Naive thymus-derived CD8-positive, alpha-beta T cell (primary cell): ENCODE measurements around the gene TSPAN32. TPM values are rescaled to one million over a fixed set of nuclear protein-coding genes. Genes with fewer than 3 reads are reported as not detected.

Experiments used
- ATAC-seq, 2 donors: fragments of 150-1000 bp; cut with Tn5 transposase in 1 of 2; sonication (Bioruptor Pico), chemical (Tn5 transposase) in 1 of 2; 1 replicate in 1 of 2; 2 replicates in 1 of 2; pipeline ENCODE4 v1.10.0; 2021; ENCODE audit warnings: mild to moderate bottlenecking in 2 of 2, moderate library complexity in 2 of 2
- POLR2A ChIA-PET: fragments of 350-600 bp; sonication (Branson Sonifier 250); formaldehyde crosslinking; loops from one replicate; lab custom pipeline; 2021; ENCODE audit warnings: antibody characterized with exemption; lab: Charles Lee
- DNase-seq, 10 donors: peaks; one replicate each; pipeline versions ENCODE4 v3.0.0 to v3.0.0-alpha.2; 2020 to 2022
- H3K27ac Mint-ChIP-seq, 10 donors: one replicate each; pipeline ENCODE4 v1.8.0; 2020 to 2022; ENCODE audit warnings: mild to moderate bottlenecking in 10 of 10, mixed read lengths in 10 of 10, moderate library complexity in 4 of 10, inconsistent platforms in 1 of 10
- H3K27me3 Mint-ChIP-seq, 5 donors: one replicate each; pipeline ENCODE4 v1.8.0; 2021 to 2022; ENCODE audit warnings: mixed read lengths in 5 of 5
- H3K36me3 Mint-ChIP-seq, 3 donors: one replicate each; pipeline ENCODE4 v1.8.0; 2020 to 2022; ENCODE audit warnings: mixed read lengths in 3 of 3, mild to moderate bottlenecking in 2 of 3, inconsistent platforms in 1 of 3
- H3K4me1 Mint-ChIP-seq, 4 donors: one replicate each; pipeline ENCODE4 v1.8.0; 2021 to 2022; ENCODE audit warnings: mixed read lengths in 4 of 4
- H3K4me3 Mint-ChIP-seq, 10 donors: one replicate each; pipeline ENCODE4 v1.8.0; 2020 to 2022; ENCODE audit warnings: mild to moderate bottlenecking in 10 of 10, mixed read lengths in 10 of 10, moderate library complexity in 6 of 10, inconsistent platforms in 1 of 10
- H3K9me3 Mint-ChIP-seq, 9 donors: one replicate each; pipeline ENCODE4 v1.8.0; 2020 to 2022; ENCODE audit warnings: mixed read lengths in 9 of 9, mild to moderate bottlenecking in 3 of 9, inconsistent platforms in 1 of 9, moderate library complexity in 1 of 9
- polyA plus RNA-seq, 3 donors: library from polyadenylated mRNA; unstranded; fragments of 300-500 nt; fragmentation: Illumina TruSeq; gene quantifications; one replicate each; pipeline ENCODE4 v1.2.3, GENCODE V29; 2021
- total RNA-seq, 8 experiments: library from RNA in 2 of 8; stranded (reverse) in 2 of 8; gene quantifications; one replicate each; pipeline ENCODE4 v1.2.3 and lab custom pipeline; 2021 to 2026

TSPAN32 gene
- total and polyA plus RNA-seq, 5 experiments from 2014 or later = 58.5 to 171 (median 124) TPM

- DNase-seq = no peak
- Mint-ChIP-seq H3K4me3 (no peak overlapping the region), H3K4me1 (peaks cover 10 to 23% (median 17%) of the 10 kb centered on the region in 4 donors), H3K27ac (no peak overlapping the region), H3K27me3 (peaks cover 0 to 2% (median 0%) of the 10 kb centered on the region in 5 donors), H3K36me3 (no peaks in the 10 kb centered on the region), H3K9me3 (no peaks in the 10 kb centered on the region)
- ATAC-seq = no peak
- POLR2A ChIA-PET = no interaction called here
Measured at GRCh38 chr11:2262301-2263070, 39.3 kb upstream of the TSPAN32 start.

- no peaks in the 10 kb centered on the region for H3K9me3 Mint-ChIP-seq
- DNase-seq = no peak
- H3K27me3 Mint-ChIP-seq = peaks cover 0 to 6% (median 0%) of the 10 kb centered on the region in 5 donors
- no peak overlapping the region for H3K4me3 Mint-ChIP-seq
- no peak for ATAC-seq
- POLR2A ChIA-PET = interaction anchor here (1.3 kb wide), 1 partner anchor 36 kb away, joined by 3 read pairs; no protein-coding TSS in a partner anchor
- peaks cover 10 to 28% (median 17%) of the 10 kb centered on the region in 4 donors for H3K4me1 Mint-ChIP-seq
- H3K27ac Mint-ChIP-seq = no peak overlapping the region
- no peaks in the 10 kb centered on the region for H3K36me3 Mint-ChIP-seq
Measured at GRCh38 chr11:2263071-2263565, 38.7 kb upstream of the TSPAN32 start.

GRCh38 chr11:2263724-2264360 is 38.0 kb upstream of the TSPAN32 start:
- H3K27me3 Mint-ChIP-seq = peaks cover 0 to 12% (median 0%) of the 10 kb centered on the region in 5 donors
- DNase-seq = no peak
- H3K27ac Mint-ChIP-seq = no peak overlapping the region
- H3K4me3 Mint-ChIP-seq = no peak overlapping the region
- H3K4me1 Mint-ChIP-seq = peaks cover 12 to 35% (median 20%) of the 10 kb centered on the region in 4 donors
- no peak for ATAC-seq
- POLR2A ChIA-PET = interaction anchor here (1.3 kb wide), 1 partner anchor 35 kb away, joined by 3 read pairs; no protein-coding TSS in a partner anchor
- H3K9me3 Mint-ChIP-seq = no peaks in the 10 kb centered on the region
- no peaks in the 10 kb centered on the region for H3K36me3 Mint-ChIP-seq

- POLR2A ChIA-PET = interaction anchor here (1.0 to 1.3 kb wide), 2 partner anchors 24 to 35 kb away, joined by 3 read pairs; no protein-coding TSS in a partner anchor
- H3K27ac Mint-ChIP-seq = peak overlapping the region in 1 of 10 donors; percentile 14
Measured at GRCh38 chr11:2264366-2265053, 37.3 kb upstream of the TSPAN32 start.

GRCh38 chr11:2265396-2265795 is 36.4 kb upstream of the TSPAN32 start:
- Mint-ChIP-seq H3K4me3 (peak overlapping the region; percentile 40 to 78 (median 69)), H3K9me3 (no peaks in the 10 kb centered on the region), H3K36me3 (no peaks in the 10 kb centered on the region), H3K4me1 (peaks cover 12 to 35% (median 20%) of the 10 kb centered on the region in 4 donors), H3K27ac (peak overlapping the region in 6 of 10 donors; percentile 19 to 84 (median 72)), H3K27me3 (peaks cover 0 to 13% (median under 1%) of the 10 kb centered on the region in 5 donors)
- ATAC-seq (peak in 1 of 2 donors; percentile 13), DNase-seq (peak in 1 of 10 donors; percentile 5)
- POLR2A ChIA-PET = interaction anchor here (0.6 to 1.0 kb wide), 2 partner anchors 23 to 46 kb away, joined by 3 read pairs; no protein-coding TSS in a partner anchor

More at GRCh38 chr11:2264366-2265053, 37.3 kb upstream of the TSPAN32 start:
- no peaks in the 10 kb centered on the region for H3K36me3 Mint-ChIP-seq
- no peaks in the 10 kb centered on the region for H3K9me3 Mint-ChIP-seq
- no peak overlapping the region for H3K4me3 Mint-ChIP-seq
- H3K4me1 Mint-ChIP-seq = peaks cover 12 to 35% (median 20%) of the 10 kb centered on the region in 4 donors
- DNase-seq = no peak
- peaks cover 0 to 12% (median 0%) of the 10 kb centered on the region in 5 donors for H3K27me3 Mint-ChIP-seq
- no peak for ATAC-seq

GRCh38 chr11:2265854-2266585 is 35.8 kb upstream of the TSPAN32 start:
- no peaks in the 10 kb centered on the region for H3K36me3 Mint-ChIP-seq
- H3K4me1 Mint-ChIP-seq = peaks cover 15 to 37% (median 22%) of the 10 kb centered on the region in 4 donors
- POLR2A ChIA-PET = interaction anchor here (1.0 kb wide), 1 partner anchor 23 kb away, joined by 3 read pairs; no protein-coding TSS in a partner anchor
- H3K27ac Mint-ChIP-seq = peak overlapping the region in 6 of 10 donors; percentile 43 to 84 (median 73)
- peak overlapping the region; percentile 40 to 78 (median 69) for H3K4me3 Mint-ChIP-seq
- peaks cover 0 to 16% (median 3%) of the 10 kb centered on the region in 5 donors for H3K27me3 Mint-ChIP-seq
- H3K9me3 Mint-ChIP-seq = no peaks in the 10 kb centered on the region
- peak in 1 of 10 donors; percentile 12 for DNase-seq
- ATAC-seq = no peak

GRCh38 chr11:2266586-2267305 is 35.1 kb upstream of the TSPAN32 start:
- Mint-ChIP-seq H3K27me3 (peaks cover 0 to 19% (median 3%) of the 10 kb centered on the region in 5 donors), H3K36me3 (no peaks in the 10 kb centered on the region), H3K27ac (peak overlapping the region in 2 of 10 donors; percentile 74 to 84), H3K4me3 (peak overlapping the region; percentile 7 to 78 (median 69)), H3K4me1 (peaks cover 15 to 37% (median 23%) of the 10 kb centered on the region in 4 donors), H3K9me3 (no peaks in the 10 kb centered on the region)
- ATAC-seq (no peak), DNase-seq (no peak)
- POLR2A ChIA-PET = interaction anchor here (1.3 kb wide), 1 partner anchor 36 kb away, joined by 7 read pairs; the partner anchor contains the start of genes C11orf21 and TSPAN32

- Mint-ChIP-seq H3K27me3 (peaks cover 0 to 20% (median 3%) of the 10 kb centered on the region in 5 donors), H3K36me3 (no peaks in the 10 kb centered on the region), H3K27ac (no peak overlapping the region), H3K4me3 (peak overlapping the region in 3 of 10 donors; percentile 24 to 64 (median 61)), H3K4me1 (peaks cover 15 to 38% (median 23%) of the 10 kb centered on the region in 4 donors), H3K9me3 (no peaks in the 10 kb centered on the region)
- DNase-seq (no peak), ATAC-seq (no peak)
- POLR2A ChIA-PET = interaction anchor here (0.5 to 1.3 kb wide), 2 partner anchors 35 to 605 kb away, joined by 7 to 8 read pairs; partner anchors contain the start of genes C11orf21 and TSPAN32
Measured at GRCh38 chr11:2267306-2267850, 34.4 kb upstream of the TSPAN32 start.

GRCh38 chr11:2267851-2268728 is 33.7 kb upstream of the TSPAN32 start:
- peak overlapping the region in 2 of 10 donors; percentile 22 to 44 for H3K27ac Mint-ChIP-seq
- H3K27me3 Mint-ChIP-seq = peaks cover 0 to 25% (median 3%) of the 10 kb centered on the region in 5 donors
- H3K9me3 Mint-ChIP-seq = no peaks in the 10 kb centered on the region
- ATAC-seq (no peak), DNase-seq (no peak)
- peaks cover 15 to 41% (median 23%) of the 10 kb centered on the region in 4 donors for H3K4me1 Mint-ChIP-seq
- H3K4me3 Mint-ChIP-seq = peak overlapping the region; percentile 33 to 81 (median 64)
- H3K36me3 Mint-ChIP-seq = no peaks in the 10 kb centered on the region
- POLR2A ChIA-PET = interaction anchor here (0.5 to 1.3 kb wide), 2 partner anchors 34 to 604 kb away, joined by 7 to 8 read pairs; partner anchors contain the start of genes C11orf21 and TSPAN32
